Activated CD8-positive, alpha-beta memory T cell treated with anti-CD3 and anti-CD28 coated beads, Interleukin-2, amount 50 U/mL, for 1 hour (primary cell): Measurements from ENCODE around the gene RNF224.
"Not testable (repeated sequence)": the region's sequence is repeated elsewhere in the genome, so short reads cannot be mapped to it uniquely, and the experiment has no call there.

Experiments
- DNase-seq: peaks from one replicate; pipeline ENCODE4 v3.0.0-alpha.2; 2020; ENCODE audit errors: extremely low read depth

Gene RNF224

DNA sequence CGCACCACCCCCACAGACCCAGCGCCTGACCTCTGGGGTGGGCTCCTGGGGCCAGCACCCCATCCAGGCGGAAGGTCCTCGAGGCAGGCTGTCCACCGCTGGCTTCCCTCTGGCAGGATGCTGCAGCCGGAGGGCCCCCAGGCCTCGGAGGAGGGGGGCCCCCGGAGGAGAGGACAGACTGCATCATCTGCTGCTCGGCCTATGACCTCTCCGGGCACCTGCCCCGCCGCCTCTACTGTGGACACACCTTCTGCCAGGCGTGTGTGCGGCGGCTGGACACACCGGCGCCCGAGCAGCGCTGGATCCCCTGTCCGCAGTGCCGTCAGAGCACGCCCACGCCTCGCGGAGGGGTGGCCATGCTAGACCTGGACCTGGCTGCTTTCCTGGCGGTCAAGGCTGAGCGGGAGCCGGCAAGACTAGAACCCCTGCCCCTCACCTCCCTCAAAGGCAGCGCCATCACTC, 1.2 kb downstream of the RNF224 start:
- no peak for DNase-seq

DNA sequence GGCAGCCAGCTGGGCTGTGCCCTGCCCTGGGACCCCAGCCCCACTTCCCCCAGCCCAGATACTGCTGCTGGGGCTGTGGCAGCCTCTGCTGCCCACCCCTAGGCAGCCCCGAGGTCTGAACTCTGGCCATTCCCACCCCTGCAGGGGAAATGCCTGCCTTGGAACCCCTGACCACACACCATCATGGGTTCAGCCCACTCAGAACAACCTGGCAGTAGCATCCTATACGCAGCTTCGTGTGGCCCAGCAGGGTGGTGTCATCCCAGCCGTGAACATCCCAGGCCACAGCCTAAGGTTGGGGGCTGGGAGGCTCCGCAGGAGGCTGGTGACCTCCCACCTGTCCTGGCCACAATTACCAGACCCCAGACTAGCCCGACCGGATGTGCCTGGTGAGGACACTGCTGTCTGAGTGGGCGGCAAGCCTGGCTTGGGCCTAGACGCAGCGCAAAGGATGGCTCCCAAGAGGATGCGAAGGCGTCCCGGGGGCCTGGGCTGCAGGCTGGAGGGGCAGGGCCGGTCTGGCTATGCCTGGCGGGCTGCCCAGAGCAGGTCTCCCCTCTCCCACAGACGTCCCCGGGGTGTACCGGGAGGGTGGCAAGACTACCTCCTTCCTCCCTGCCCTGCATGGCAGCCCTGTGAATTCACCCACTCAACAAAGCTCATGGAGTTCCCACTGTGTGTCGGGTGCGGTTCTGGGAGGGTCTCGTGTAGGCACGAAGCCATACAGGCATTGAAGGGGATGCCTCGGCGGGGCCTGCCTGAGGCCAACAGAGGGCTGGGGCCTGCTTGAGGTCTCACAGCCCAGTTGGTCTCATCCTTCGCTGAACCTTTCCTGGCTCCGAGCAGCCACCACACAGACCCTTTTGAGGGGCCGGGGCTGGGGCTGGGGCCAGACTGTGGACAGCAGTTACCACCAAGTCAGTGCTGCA, 1.9 kb downstream of the RNF224 start:
- no peak for DNase-seq

DNA sequence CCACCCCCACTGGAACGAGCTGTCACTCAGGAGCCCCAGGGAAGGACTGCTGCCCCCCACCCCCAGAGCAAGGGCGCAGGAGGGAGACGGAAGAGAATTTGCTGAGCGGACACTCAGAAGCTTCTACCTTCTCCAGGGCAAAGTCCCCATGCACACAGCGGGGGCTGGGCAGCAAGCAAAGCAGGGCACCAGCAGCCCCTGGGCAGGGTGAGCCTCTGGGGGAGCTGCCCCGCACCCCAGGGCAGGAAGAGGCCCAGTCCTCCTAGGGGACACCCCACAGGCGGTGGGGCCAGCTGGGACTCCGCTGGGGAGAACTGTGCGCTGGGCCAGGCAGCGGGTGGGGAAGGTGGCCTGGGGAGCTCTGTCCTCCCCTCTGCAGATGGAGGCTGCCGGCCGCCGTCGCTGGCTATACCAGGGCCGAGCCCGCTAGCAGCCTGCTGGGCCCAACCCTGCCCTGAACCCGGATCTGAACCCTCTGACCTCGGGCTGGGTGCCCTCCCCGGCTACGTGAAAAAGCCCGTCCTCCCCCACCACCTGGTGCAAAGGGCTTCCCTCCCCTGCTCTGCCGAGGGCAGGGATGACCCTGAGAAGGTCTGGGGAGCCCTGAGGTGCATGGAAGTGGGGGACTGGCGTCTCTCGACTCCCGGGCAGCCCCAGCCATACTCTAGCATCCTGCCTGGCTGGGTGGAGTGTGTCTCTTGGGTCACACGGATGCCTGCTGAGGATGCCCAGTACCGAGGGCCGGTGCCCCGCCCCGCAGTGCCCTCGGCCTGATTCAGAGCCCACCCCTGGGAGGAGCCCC, 2.8 kb downstream of the RNF224 start:
- no peak for DNase-seq

DNA sequence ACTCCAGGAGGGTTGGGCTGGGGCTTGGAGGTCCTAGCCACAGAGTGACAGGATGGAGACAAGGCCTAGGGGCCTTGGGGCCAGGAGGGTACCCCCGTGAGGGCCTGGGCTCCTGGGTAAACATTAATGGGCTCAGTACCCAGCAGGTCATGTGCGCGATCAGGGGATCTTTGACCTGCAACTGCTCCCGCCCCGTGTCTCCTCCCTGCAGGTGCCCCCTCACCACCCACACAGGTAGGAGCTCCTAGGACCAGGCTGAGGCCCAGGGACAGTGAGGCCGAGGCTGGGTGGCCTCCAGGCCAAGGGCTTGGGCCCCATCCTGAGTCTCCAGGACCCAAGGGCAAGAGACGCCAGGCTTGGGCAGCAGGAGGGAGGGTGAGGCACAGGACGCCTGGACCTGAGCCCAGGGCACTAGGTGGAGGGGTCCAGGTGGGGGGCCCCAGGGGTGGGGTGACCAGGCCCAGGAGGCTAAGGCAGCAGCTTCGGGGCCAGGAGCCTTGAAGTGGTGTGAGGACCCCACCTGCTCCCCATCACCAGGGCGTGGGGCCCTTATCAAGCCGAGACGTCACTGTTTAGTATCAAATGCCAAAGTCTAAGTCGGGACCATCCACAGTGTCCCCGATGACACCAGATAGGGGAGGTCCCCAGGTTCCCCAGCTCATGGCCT, 3.5 kb downstream of the RNF224 start, which contains the start of gene SLC34A3:
Gene SLC34A3, plus strand, starts transcription at position 197 of the 667 bp plus-strand sequence. CDS start 802 bp downstream, outside the sequence.
- no peak for DNase-seq

DNA sequence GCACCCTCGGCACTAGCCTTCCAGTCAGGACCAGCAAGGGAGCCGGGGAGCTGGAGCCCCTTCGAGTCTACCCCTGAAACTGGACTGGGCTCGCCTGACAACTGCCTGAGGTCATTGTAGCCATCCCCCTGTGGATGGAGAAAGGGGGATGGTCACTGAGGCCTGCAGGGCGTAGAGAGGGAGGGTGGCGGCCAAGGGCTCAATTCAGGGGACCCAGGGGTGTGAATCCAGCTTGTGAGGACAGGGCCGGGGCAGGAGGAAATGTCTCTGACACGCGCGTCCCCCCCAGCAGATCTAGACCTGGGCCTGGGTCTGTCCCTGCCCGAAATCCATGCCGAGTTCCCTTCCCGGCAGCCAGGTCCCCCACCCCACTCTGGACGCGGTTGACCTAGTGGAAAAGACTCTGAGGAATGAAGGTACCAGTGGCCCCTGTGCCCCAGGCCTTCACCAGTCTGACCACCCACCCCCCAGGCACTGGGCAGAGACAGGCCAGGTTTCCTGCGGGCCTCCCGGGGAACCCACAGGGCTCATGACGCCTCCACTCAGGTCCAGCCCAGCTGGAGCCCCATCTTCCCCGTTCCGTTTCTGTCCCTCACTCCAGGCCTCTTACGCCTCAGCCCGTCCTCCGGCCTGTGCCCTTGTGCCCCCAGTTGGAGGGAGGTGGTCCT, 4.2 kb downstream of the RNF224 start:
- DNase-seq = no peak

DNA sequence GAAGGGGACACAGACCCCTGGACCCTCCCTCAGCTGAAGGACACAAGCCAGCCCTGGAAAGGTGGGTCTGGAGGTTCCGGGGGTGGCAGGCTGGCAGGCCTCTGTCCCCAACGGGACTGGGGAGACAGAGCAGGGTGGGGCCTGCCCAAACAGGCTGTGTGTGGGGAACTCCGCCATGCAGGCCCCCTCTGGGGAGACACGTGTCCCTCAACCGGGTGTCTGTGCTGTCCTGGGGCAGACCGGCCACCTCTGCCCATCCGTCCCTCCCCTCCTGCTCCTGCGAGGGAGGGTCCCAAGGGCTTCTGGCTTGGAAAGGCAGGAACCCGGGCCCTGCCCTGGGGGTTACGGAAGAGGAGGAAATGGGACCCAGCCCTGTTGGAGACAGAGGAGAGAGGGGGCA, 4.8 kb downstream of the RNF224 start:
- no peak for DNase-seq

DNA sequence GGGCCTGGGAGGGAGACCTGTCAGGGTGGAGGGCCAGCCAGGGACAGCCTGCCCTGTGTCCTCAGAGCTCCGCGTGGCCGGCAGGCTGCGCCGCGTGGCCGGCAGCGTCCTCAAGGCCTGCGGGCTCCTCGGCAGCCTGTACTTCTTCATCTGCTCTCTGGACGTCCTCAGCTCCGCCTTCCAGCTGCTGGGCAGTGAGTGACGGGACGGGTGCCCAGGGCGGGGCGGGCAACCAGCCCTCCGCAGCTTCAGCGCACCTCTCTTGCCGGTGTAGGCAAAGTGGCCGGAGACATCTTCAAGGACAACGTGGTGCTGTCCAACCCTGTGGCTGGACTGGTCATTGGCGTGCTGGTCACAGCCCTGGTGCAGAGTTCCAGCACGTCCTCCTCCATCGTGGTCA, 5.2 kb downstream of the RNF224 start:
- no peak for DNase-seq

DNA sequence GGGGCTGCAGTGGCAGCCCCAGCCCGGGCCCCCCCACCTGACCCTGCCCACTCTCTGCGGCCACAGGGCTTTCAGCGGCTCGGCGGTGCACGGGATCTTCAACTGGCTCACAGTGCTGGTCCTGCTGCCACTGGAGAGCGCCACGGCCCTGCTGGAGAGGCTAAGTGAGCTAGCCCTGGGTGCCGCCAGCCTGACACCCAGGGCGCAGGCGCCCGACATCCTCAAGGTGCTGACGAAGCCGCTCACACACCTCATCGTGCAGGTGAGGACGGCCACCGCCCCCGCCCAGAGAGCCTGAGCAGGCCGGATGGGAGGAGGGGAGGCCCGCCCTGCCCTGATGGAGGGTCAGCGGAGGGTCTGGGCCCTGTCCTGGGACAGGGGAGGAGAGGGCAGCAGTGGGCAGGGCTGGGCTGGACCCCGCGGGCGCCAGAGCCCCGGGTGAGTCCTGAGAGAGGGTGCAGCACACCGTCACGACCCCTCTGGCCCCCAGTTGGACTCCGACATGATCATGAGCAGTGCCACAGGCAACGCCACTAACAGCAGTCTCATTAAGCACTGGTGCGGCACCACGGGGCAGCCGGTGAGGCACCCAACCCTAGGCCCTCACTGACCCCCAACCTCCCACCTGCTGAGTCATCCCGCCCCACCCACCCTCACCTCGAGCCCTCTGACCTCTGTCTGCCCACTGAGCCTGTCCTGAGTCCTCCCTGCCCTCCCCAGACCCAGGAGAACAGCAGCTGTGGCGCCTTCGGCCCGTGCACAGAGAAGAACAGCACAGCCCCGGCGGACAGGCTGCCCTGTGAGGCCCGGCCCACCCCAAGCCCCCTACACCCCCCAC, 6.1 kb downstream of the RNF224 start:
- DNase-seq = no peak

DNA sequence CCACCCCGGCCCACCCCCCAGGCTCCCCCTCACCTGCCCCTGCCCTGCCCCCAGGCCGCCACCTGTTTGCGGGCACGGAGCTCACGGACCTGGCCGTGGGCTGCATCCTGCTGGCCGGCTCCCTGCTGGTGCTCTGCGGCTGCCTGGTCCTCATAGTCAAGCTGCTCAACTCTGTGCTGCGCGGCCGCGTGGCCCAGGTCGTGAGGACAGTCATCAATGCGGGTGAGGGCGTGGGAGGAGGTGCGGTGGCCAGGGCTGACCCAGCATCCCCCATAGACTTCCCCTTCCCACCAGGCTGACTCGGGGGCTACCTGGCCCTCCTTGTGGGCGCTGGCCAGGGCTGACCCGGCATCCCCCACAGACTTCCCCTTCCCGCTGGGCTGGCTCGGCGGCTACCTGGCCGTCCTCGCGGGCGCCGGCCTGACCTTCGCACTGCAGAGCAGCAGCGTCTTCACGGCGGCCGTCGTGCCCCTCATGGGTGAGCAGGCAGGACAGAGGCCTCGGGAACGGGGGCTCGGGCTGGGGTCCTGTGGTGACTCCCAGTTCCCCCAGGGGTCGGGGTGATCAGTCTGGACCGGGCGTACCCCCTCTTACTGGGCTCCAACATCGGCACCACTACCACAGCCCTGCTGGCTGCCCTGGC, 6.9 kb downstream of the RNF224 start:
- DNase-seq = no peak

DNA sequence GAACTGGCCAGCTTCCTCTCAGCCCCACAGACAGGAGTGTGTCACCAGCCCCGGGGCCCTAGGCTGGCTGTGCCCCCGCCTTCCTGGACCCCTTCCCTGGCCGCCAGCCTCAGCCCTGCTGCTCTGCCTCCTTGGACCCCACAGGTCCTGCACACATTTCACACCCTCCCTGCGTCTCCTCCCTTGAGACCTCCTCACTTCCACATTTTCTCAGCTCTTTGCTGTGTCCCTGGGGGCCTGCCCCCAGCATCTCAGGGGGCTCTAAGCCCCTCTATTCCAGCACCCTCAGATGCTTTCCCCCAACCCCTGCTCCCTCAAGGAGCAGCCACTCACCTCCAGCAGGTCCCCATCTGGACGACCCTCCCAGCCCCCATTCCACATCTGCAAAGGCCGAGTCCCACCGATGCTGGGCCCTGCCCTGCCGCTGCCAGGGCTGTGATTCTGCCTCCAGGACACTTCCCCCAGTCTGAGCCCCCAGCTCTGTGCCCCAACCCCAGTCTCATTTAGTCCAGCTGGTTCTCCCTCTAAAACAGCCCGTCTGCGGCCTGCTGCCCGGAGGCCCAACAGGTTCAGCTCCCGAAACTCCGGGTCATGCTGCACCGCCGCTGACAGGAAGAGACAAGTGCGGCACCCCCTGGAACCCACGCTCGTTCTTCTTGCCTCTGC, 7.6 kb downstream of the RNF224 start:
- no peak for DNase-seq

DNA sequence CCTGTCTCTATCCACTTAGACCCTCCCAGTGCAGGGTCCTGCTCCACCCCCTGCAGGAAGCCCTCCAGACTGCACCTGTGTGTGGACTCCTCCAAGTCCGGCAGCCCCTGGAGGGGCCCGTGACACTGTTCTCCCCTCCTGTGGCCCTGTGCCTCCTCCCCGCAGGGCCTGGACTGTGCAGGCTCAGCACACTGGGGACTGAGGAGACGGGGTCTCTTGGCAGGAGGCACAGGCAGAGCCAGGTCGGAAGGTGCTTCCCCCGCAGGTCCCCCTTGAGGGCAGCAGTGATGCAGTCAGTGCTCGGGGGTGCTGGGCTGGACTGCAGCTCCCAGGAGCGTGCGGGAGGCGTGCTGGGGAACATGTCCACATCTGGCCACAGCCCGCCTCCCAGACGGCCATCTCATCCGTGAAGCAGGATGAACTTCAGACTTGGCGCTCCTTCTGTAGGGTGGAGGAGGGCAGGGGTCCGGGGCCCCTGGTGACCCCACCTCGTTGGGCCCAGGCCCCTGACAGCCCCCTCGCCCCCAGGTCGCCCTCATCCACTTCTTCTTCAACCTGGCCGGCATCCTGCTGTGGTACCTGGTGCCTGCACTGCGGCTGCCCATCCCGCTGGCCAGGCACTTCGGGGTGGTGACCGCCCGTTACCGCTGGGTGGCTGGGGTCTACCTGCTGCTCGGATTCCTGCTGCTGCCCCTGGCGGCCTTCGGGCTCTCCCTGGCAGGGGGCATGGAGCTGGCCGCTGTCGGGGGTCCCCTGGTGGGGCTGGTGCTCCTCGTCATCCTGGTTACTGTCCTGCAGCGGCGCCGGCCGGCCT, 8.3 kb downstream of the RNF224 start:
- DNase-seq = no peak

DNA sequence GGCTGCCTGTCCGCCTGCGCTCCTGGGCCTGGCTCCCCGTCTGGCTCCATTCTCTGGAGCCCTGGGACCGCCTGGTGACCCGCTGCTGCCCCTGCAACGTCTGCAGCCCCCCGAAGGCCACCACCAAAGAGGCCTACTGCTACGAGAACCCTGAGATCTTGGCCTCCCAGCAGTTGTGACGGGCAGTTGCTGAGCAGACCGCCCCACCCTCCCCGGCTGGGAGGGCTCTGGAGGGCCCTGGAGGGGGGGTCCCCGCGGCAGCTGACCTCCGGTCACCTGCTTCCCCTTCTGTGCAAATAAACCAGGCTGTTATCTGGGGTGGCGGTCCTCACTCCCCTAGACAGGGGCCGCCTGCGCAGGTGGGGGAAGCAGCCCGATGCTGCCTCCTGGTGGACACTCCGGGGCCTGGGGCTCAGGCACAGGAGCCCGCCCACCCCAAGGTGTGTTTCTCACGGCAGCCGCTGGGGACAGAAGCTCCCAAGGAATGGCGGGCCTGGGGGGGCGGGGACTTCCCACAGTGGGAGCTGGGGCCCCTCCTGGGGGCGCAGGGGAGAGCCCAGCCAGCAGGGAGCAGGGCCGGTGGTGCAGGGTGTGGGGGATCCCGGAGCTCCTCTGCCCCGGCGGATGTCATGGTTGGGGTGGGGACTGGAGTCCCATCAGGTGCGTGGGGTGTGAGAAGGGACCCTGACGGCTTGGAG, 9.1 kb downstream of the RNF224 start:
- DNase-seq = peak; percentile 72

DNA sequence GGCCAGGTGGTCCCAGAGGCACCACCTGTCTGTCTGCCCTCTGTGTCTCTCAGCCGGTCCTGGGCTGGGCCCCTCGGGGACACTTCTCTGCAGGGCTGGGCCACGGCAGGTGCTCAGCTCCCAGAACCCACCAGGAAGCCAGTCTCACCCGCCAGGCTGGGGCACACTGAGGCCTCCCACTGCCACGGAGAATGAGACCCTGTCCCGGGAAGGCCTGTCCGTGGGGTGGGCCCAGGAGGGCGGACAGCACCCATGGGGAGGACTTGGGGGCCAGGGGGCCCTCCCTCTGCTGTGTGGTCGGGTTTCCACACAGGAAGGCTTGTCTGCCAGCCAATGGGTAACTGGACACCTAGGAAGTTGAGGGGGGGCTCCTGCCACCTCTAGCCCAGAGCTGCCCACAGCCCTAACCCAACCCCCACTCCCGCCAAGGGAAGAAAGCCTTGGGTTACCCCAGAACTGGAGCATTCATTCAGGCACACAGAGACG, 9.7 kb downstream of the RNF224 start:
- DNase-seq = no peak

DNA sequence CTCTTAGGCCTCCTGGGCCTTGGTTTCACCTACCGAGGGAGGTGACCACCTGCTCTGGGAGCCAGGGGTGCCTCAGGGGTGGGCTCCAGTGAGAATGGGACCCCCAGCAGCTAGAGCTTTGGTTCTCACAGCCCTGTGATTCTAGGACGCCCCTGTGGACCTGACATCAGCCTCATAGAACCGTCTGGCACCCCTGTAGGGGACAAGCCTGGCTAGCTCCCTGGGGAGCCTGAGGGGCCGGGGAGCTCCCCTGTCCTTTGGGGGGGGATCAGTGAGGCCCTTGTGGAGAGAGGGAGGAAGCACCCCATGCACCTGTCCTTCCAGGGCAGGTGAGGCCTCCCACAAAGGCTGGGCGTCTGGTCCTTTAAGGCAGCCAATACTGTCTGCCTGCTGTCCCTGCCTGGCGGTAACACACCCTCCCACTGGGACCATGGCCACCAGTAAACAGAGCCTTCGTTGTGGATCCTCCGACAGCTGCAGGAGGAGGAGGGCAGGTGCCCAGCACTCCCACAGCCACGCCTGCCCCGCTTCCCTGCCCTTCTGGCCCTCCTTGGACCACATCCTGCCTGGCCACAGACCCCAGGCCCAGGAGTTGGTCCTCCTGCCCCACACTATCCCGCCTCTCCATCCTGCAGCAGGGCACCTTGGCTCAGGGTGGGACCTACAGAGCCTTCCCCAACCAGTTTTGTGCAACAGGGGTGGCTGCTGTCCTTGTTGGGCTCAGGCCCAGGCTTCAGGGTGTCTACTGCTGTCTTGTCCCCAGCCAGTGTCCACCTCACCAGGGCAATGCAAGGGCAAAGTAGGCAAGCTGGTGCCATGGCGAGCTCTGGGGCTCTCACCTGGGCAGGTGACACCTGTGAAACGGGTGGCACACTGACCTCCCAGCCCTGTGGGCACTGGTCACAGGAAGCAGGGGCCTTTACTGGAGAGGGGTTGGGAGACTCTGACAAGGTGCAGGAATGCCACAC, 10.7 kb downstream of the RNF224 start:
- DNase-seq = no peak

DNA sequence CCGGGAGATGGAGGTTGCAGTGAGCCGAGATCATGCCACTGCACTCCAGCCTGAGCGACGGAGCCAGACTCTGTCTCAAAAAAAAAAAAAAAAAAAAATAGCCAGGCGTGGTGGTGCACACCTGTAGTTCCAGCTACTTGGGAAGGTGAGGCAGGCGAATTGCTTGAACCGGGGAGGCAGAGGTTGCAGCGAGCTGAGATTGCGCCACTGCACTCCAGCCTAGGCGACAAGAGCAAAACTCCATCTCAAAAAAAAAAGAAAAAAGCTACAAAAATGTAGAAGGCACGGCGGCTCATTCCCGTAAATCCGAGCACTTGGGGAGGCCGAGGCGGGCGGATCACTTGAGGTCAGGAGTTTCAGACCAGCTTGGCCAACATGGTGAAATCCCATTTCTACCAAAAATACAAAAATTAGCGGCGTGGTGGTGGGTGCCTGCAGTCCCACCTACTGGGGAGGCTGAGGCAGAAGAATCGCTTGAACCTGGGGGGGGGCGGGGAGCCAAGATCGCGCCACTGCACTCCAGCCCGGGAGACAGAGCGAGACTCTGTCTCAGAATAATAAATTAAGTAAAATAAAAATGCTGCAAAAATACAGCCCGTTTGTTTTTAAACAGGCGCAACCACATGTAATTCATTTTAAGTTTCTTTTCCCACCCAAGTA, 12.4 kb downstream of the RNF224 start:
- DNase-seq = not testable (repeated sequence)

DNA sequence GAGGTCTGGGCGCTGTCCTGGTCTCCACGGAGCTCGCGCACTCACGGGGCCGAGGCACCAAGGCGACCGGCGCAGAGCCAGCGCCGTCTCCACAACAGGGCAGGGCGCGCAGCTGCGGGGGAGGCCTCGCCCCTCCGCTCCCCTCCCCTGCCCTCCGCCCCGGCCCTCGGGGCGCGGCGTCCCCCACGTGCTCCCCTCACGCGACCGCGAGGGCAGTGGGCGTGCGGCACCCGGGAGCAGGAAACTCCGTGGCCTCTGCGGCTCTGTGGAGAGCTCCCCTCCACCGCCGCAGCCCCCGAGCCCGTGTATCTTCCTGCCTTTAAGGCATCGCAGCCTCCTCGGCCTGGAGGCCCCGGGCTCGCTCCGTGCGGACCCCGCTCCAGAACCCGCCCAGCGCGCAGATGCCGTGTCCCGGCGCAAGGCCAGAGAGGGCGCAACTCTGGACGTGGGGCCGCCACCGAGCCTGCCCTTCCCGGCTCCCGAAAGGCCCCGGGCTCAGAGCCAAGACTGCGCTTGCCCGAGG, 13.1 kb downstream of the RNF224 start:
- peak; percentile 18 for DNase-seq
